ENCODE results near the gene TTLL8.
"Not testable (repeated sequence)": the region's sequence is repeated elsewhere in the genome, so short reads cannot be mapped to it uniquely, and the experiment has no call there.

The TTLL8 gene

DNA sequence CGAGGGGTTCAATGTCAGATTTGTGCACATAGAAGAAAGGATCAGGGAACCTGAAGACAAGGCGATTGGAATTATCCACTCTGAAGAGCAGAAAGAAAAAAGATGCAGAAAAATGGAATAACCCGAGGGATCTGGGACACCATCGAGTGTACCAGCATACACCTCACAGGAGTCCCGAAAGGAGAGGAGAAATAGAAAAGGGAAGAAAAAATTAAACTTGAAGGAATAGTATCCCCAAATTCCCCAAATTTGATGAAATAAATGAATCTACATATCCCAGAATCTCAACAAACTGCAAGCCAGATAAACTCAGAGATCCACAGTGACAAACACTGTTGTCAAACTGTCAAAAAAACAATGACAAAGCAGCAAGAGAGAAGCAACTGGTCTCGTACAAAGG lies 66.9 kb downstream of the TTLL8 start:
- DNase-seq: no peak

DNA sequence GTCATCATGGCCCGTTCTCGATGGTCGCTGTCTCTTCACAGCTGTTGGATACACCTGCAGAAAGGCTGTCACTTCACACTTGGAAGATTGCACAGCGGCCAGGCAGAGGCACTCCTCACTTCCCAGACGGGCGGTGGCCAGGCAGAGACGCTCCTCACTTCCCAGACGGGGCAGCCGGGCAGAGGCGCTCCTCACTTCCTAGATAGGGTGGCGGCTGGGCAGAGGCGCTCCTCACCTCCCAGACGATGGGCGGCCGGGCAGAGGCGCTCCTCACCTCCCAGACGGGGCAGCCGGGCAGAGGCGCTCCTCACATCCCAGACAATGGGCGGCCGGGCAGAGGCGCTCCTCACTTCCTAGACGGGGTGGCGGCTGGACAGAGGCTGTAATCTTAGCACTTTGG lies 68.3 kb downstream of the TTLL8 start:
- DNase-seq: not testable (repeated sequence)

DNA sequence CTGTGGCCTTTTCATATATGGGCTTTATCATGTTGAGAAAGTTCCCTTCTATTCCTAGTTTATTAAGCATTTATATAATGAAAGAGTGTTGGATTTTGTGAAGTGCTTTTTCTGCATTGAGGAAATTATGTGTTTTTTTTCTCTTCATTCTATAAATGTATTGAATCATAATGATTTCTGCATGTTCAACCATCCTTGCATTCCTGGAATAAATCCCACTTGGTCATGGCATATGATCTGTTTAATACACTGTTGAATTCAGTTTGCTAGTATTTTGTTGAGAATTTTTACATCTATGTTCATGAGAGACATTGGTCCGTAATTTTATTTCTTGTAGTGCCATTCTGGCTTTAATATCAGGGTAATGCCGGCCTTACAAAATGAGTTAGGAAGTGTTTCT lies 71.8 kb downstream of the TTLL8 start:
- no peak for DNase-seq

DNA sequence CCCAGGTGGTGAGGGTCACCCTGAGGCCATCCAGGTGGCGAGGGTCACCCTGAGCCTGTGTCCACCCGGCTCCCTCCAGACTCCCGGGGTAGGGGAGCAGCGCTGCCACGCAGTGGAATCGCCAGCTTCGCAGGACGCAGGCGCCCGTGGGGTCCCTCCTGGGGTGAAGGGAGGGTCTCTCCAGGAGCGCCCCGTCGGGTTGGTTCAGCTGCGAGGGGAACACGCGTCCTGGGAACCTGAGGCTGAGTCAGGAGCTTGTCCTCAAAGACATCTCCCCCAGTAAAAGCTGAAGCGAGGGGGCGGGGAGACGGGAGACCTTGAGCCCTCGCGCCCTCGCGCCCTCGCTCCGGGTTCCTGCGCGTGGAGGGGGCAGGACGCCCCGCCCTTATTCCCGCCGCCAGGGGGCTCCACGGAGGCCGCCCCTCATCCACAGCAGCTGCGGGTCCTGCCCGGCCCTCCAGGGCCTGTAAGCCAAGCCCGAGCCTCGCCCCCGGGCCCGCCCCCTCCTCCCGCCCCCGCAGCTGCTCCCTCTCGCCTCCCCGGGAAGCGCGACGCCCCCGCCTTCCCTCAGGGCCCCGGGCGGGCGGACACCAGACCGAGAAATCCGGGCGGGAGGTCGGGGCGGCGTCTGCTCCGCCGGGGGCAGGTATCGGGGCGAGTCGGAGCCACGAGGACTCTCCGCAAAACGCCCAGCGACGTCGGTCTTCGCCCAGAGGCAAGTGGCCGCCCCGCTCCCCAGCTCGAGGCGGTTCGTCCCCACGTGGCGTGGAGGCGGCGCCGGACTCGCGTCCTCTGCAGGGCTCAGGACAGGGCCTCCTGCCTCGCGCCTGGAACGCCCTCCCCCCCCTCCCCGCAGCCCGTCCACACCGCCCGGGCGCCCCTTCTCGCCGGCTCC lies 74.7 kb downstream of the TTLL8 start:
- DNase-seq: no peak

DNA sequence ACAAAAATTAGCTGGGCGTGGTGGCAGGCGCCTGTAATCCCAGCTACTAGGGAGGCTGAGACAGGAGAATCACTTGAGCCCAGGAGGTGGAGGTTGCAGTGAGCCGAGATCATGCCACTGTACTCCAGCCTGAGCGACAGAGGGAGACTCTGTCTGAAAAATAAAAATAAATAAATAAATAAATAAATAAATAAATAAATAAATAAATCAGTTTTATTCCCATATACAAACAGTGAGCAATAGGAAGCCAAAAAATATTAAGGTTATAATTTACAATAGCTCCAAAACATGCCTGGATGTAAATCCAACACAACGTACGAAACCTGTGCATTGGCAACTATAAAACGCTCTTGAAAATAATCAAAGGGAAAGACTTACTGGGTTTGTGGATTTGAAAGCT lies 76.3 kb downstream of the TTLL8 start:
- not testable (repeated sequence) for DNase-seq

DNA sequence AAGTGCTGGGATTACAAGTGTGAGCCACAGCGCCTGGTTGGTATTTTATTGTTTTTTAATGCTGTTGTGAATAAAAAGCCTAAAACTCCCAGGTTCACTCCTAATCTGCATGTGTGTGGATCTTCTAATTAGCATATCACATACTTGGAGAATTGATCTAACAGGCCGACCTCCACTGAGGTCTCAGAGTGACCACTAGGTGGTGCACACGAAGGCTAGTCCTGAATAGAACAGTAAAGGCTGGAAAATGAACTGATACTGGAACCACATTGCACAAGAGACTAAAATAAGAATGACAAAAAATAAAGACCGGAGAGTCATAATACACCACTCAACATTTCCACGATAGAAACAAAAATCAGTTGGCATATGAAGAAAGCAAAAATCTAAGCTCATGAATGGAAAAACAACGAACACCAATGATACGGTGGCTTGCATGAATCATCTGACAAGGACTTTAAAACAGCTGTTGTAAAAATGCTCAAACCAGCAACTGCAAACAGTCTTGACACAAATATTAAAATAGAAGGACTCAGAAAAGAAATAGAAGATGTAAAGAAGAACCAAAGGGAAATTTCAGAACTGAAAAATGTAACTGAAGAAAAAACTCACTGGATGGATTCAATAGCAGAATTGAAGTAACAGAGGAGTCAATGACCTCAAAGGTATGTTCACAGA lies 78.4 kb downstream of the TTLL8 start:
- DNase-seq: no peak

DNA sequence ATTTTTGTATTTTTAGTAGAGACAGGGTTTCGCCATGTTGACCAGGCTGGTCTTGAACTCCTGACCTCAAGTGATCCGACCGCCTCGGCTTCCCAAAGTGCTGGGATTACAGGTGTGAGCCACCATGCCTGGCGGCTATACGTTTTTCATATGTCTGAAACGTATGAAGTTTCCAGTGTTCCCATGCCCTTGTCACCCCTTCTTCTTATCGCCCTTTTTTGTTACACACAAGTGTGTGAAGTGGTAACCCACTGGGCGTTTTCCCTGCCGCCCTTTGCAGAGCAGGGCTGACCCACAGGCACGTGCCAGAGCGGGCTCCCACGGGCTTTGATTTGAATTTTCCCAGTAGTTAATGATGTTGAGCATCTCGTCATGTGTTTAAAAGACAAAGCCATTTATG lies 80.5 kb downstream of the TTLL8 start:
- DNase-seq: no peak

DNA sequence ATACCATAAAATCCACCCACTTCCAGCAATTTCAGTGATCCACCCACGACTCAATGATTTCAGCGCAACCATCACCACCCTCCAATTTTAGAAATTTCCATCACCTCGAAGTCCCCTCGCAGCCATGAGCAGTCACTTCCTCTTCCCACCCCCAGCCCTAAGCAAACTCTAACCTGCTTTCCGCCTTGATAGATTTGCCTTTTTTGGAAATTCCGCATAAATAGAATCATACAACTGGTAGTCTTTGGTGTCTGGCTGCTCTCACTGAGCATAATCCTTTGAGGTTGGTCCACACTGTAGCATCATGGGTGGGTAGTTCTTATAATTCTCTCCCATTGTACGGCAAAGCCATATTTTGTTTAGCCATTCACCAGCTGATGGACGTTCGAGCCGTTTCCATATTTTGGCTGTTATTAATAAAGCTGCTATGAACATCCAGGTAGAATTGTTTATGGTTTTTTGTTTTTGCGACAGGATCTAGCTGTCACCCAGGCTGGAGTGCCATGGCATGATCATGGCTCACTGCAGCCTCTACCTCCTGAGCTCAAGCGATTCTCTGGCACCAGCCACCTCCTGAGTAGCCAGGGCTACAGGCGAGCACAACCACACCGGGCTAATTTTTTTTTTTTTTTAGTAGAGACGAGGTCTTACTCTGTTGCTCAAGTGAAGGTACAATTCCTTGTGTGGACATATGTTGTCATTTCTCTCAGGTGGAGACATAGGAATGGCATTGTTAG lies 81.5 kb downstream of the TTLL8 start:
- DNase-seq: peak in 2 of 51 donors; percentile 27 to 36

DNA sequence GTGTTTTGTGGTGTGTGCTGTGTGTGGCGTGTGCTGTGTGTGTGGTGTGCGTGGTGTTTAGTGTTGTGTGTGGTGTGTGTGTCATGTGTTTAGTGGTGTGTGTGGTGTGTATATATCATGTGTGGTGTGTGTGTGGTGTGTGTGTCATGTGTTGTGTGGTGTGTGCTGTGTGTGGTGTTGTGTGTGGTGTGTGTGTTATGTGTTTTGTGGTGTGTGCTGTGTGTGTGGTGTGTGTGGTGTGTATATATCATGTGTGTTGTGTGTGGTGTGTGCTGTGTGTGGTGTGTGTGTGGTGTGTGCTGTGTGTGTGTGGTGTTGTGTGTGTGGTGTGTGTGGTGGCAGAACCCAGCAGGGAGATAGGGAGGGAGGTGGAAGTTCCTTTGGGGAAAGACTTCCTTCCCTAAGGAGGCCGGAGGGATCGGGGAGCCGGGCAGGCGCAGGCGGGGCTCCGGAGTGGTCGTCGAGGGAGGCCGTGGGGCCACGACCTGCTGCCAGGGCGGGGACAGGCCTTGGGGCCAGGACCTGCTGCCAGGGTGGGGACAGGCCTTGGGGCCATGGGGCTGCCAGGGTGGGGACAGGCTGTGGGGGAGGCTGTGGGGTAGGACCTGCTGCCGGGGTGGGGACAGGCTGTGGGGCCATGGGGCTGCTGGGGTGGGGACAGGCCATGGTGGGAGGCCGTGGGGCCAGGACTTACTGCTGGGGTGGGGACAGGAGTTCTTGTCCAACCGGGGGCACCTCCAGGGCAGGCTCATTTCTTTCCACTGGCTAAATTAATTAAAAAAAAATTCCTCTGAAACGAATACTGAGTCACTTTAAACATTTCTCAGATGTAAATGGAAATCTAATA lies 82.3 kb downstream of the TTLL8 start:
- DNase-seq: no peak

DNA sequence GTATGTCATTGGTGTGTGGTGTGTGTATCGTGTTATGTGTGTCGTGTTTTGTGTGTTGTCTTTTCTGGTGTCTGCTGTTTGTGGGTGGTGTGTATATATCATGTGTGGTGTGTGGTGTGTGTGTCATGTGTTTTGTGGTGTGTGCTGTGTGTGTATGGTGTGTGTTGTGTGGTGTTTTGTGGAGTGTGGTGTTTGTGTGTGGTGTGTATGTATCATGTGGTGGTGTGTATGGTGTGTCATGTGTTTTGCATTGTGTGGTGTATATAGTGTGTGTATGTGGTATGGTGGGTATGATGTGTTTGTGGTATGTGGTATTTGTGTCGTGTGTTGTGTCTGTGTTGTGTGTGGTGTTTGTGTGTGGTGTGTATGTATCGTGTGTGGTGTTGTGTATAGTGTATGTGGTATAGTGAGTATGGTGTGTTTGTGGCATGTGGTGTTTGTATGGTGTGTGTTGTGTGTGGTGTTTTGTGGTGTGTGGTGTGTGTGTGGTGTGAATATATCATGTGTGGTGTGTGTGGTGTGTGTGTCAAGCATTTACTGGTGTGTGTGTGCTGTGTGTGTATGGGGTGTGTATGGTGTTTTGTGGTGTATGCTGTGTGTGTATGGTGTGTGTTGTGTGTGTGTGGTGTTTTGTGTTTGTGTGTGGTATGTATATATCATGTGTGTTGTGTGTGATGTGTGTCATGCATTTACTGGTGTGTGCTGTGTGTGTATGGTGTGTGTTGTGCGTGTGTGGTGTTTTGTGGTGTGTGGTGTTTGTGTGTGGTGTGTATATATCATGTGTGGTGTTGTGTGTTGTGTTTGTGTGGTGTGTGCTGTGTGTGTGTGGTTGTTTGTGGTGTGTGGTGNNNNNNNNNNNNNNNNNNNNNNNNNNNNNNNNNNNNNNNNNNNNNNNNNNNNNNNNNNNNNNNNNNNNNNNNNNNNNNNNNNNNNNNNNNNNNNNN lies 84.8 kb downstream of the TTLL8 start:
- no peak for DNase-seq

DNA sequence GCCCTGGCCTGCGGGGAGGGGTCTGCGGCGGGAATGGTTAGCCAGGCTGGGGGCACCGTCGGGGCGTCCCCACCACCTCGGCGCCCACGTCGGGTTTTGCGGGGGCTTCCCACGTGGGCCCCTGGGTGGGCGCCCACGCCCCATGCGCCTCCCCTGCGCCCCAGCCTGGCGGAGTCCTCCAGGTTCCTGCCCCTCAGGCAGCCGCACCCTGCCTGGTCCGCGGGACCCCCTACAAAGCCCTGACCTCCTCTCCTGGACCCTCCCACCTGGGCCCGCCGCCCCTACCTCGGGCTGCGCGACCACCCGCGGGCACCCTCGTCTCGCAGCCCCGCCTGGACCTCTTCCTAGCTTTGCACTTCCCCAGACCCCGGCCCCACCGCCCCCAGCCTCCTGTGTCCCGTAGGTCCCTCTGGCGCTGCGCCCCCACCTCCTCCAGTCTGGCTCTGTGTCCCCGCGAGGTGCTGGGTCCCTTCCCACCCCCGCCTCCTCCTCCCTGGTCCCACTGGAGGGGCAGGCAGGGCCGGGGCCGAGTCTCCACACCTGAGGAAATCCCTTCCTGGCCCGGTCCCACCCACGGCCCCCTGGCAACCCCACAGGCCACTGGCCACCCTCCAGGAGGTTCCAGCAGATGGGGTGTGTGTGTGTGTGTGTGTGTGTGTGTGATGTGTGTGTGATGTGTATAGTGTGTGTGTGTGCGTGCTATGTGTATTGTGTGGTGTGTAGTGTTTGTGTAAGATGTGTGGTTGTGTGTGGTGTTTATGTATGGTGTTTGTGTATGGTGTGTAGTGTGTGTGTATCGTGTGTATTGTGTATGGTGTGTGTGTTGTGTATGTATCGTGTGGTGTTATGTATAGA lies 85.7 kb downstream of the TTLL8 start:
- no peak for DNase-seq

DNA sequence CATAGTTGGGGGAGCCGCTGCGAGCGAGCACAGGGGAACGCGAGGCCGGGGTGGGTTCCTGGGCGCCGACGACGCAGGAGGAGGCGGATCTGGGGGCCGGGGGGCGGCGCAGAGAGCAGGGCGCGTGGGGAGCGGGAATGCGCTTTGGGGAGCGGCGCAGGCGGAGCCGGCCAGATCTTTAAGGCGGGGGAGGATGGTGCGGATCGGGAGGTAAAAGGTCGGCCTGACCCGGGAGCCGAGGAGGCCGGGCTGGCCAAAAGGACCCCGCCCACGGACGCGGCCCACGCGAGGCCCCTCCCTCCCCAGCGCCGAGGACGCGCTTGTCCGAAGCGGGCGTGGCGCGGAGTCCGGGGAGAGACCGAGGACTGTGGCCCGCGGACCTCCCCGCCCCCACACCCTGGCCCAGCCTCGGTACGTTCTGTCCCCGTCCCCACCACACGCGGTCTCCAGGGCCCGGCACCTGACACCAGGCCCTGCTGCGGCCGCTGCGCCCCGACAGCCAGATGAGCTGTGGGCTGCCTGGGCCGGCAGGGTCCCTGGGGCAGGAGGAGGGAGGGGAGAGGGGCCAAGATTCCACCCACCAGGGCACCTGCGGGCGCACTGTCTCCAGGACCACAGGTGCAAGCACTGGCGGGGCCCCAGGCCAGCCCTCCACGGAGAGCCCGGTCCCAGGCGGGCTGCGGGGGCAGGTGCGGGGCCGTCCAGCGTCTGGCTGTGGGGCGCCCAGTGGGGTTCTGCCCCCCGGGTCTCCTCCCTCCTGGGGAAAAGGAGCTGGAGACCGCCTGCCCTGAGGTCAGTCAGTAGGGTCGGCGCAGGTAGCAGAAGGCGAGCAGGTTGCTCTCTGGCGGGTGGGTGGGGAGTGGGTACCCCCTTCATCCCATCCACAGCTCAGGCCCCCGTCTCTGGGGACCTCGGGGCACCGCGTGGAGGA lies 86.6 kb downstream of the TTLL8 start:
- peak in 28 of 51 donors; percentile 35 to 81 (median 64) for DNase-seq

DNA sequence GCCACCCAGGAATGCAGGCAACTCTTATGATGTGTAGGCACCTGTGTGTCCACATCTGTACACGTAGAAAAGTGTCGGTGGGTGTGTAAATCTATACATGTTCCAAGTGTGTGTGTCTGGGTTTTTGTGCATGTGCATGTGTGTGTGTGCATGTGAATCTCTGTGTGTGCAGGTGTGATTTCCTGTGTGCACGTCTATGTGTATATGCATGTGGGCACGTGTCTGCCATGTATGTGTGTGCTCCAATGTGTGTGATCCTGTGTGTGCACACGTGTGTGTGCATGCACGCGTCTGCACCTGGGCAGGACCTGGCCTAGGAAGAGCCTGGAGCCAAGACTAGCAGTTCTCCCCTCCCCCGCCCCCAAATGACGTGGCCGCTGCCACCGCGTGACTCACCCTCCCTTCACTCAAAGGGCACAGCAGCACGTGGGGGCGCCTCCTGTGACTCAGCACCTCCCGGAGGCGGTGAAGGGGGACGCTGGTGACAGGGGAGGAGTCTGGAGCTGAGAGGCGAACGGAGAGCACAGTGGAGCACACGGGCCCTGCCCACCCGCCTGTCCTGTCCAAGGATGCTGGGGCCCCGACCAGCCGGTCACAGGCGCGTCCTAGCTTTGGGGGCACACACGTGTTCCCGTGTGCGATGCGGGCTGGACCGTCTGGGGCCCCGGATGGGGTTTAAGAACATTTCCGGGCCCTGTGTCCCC lies 87.4 kb downstream of the TTLL8 start:
- peak in 50 of 51 donors; percentile 44 to 96 (median 84) for DNase-seq

DNA sequence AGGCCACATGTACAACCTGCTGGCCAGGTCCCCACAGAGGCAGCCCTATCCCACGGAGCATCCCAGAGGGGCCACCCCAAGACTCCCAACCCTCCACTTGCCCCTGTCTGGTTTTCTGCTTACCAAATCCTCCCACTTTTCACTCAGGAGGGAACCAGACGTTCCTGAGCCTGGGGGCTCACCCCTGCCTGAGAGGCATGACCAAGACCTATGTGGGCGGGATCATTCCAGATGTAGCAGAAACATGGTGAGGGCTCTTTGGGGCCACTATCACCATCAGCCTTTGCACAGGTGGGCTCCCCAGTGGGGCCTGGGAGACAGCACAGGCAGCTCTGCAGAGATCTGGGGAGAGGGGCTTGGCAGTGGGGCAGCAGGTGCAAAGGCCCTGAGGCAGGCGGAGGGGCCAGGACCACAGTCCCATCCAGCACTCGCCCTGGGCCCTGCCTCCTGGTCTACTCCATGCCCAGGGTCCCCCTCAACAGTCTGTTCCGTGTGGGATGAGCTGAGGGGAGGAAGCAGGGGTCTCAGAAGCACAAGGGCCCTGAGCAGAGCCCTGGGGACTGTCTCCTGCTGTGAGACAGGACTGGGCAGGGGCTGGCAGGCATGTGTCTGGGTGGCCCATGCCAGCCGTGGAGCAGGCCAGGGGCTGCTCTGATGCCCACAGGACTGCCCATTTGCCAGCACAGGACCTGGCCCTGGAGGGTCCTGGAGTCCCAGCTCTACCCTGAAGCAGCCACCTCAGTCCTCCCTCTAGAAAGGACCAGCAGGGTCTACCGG lies 88.2 kb downstream of the TTLL8 start:
- DNase-seq: no peak

DNA sequence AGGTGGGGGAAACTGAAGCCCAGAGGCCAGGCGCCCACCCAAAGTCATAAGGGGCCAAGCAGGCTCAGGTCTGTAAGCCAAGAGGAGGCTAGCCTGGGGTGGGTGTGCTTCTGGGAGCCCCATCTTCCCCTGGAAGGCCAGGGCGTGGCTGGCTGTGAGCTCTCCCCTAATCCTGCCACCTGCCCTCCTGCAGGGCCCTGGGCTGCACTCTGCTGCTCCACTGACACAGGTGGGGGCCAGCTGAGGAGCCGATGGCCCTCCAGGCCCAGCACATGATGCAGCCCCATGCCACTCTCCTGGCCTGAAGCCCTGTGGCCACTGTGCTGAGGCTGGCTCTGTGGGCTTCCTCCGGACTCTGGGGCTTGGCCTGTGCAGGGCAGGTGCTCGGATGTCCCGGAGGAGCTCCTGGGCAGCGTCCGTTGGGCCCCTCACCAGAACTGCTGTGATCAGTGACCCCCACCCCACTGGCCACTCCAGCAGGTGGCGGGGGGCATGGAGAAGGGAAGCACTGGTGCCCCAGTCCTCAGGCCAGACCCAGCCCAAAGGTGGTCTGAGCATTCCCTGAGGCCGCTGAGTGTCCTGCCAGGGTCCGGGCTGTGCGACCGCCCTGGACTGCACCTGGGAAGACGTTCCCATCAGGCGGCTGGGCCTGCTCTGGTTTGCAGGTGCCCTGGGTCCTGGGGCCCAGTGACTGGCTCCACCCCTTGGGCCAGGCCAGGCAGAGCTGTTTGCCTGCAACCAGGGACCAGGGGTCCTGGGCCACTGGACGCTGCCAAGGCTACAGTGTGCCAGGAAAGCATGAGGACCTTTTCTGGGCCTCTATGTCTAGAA lies 89.1 kb downstream of the TTLL8 start:
- DNase-seq: peak in 4 of 51 donors; percentile 16 to 30 (median 22)
